Choroid plexus epithelial cell (primary cell): ENCODE data around the gene CAPN9.

Source experiments
- DNase-seq: peaks from one replicate; pipeline ENCODE4 v3.0.0-alpha.2; 2010; ENCODE audit warnings: low read depth
- H3K4me3 ChIP-seq: 2 replicates; pipeline ENCODE4 v1.5.1; 2011; ENCODE audit warnings: low read depth, mild to moderate bottlenecking, control low read depth, low read length, moderate library complexity
- CTCF ChIP-seq: conservative IDR thresholded peaks from 2 replicates; pipeline ENCODE4 v1.5.1; 2011; ENCODE audit warnings: low read depth, mild to moderate bottlenecking, control low read depth, inconsistent platforms, low read length, moderate library complexity

CAPN9 gene

GRCh38 chr1:230831771-230832170 lies 84.6 kb downstream of the CAPN9 start:
- no peak for DNase-seq
- no peak overlapping the region for H3K4me3 ChIP-seq
- no peak for TF ChIP-seq CTCF

- DNase-seq, result no peak
- no peak for TF ChIP-seq CTCF
- H3K4me3 ChIP-seq, result no peak overlapping the region
Measured at GRCh38 chr1:230832476-230832875, 85.3 kb downstream of the CAPN9 start.

GRCh38 chr1:230833511-230833910 lies 86.3 kb downstream of the CAPN9 start:
- no peak overlapping the region for H3K4me3 ChIP-seq
- no peak for TF ChIP-seq CTCF

GRCh38 chr1:230834292-230834691 lies 87.1 kb downstream of the CAPN9 start:
- DNase-seq, result no peak
- no peak overlapping the region for H3K4me3 ChIP-seq
- TF ChIP-seq CTCF, result no peak

More at GRCh38 chr1:230833511-230833910, 86.3 kb downstream of the CAPN9 start:
- no peak for DNase-seq

GRCh38 chr1:230836347-230836746 lies 89.2 kb downstream of the CAPN9 start:
- DNase-seq, result no peak
- no peak overlapping the region for H3K4me3 ChIP-seq
- TF ChIP-seq CTCF, result no peak

GRCh38 chr1:230836793-230837192 lies 89.6 kb downstream of the CAPN9 start:
- no peak overlapping the region for H3K4me3 ChIP-seq
- no peak for TF ChIP-seq CTCF
- no peak for DNase-seq

GRCh38 chr1:230839173-230839572 lies 92.0 kb downstream of the CAPN9 start:
- no peak overlapping the region for H3K4me3 ChIP-seq
- TF ChIP-seq CTCF, result no peak

More at GRCh38 chr1:230839173-230839572, 92.0 kb downstream of the CAPN9 start:
- no peak for DNase-seq
